ENCODE data around the gene MRGPRX4.
"Not testable (repeated sequence)": the region's sequence is repeated elsewhere in the genome, so short reads cannot be mapped to it uniquely, and the experiment has no call there.

The MRGPRX4 gene

GRCh38 chr11:18172666-18173065 is at the start of gene MRGPRX4:
MRGPRX4 (plus strand) TSS chr11:18172837; CDS start chr11:18173257, 420 bp downstream.
- no peak for DNase-seq

DNA sequence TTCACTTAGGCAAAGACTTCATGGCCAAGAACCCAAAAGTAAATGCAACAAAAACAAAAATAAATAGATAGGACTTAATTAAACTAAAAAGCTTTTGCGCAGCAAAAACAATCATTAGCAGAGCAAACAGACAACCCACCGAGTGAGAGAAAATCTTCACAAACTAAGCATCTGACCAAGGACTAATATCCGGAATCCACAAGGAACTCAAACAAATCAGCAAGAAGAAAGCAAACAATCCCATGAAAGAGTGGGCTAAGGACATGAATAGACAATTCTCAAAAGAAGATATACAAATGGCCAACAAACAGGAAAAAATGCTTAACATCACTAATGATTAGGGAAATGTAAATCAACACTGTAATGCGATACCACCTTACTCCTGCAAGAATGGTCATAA is 41.5 kb upstream of the MRGPRX4 start:
- DNase-seq: not testable (repeated sequence)

DNA sequence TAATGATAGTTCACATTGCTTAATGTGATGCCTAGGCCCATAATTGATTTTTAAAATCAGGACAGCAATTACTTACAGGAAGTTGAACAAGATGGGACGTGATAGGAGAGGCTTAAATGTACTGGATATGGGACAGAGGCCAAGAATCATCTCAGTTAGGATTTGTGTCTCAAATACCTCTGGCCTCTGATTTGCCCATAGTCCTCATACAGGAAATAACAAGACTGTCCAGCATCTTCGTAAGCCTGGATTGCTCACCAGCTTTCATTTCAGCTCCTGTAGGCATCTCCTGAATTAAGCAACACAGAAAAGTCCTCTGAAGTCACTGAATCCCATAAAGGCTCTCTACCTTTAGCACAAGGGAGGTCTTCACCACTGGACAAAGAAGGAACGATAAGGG is 40.3 kb upstream of the MRGPRX4 start, which contains the start of gene MRGPRX3:
MRGPRX3 (plus strand) TSS at position 231 of the 400 bp plus-strand sequence. CDS start 4,632 bp downstream, outside the sequence.
- DNase-seq: no peak

GRCh38 chr11:18135308-18135707 is 37.3 kb upstream of the MRGPRX4 start:
- DNase-seq: no peak

GRCh38 chr11:18137186-18137800 is 35.3 kb upstream of the MRGPRX4 start:
- no peak for DNase-seq

GRCh38 chr11:18140145-18140544 is 32.5 kb upstream of the MRGPRX4 start:
- no peak for DNase-seq

DNA sequence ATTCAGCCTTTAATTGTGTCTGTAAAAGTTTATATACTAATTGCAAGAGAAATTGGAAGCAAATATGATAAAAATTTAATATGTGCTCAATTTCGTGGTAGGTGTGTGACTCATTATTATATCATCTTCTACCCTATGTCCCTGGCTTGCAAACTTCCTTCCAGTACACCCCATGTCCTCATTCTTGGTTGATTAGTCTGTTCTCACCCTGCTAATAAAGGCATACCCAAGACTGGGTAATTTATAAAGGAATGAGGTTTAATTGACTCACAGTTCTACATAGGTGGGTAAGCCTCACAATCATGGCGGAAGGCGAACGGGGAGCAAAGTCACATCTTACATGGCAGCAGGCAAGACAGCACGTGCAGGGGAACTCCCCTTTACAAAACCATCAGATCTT is 28.4 kb upstream of the MRGPRX4 start:
- DNase-seq: no peak

- DNase-seq: no peak
These were observed 27.6 kb upstream of the MRGPRX4 start for GRCh38 chr11:18145025-18145424.

DNA sequence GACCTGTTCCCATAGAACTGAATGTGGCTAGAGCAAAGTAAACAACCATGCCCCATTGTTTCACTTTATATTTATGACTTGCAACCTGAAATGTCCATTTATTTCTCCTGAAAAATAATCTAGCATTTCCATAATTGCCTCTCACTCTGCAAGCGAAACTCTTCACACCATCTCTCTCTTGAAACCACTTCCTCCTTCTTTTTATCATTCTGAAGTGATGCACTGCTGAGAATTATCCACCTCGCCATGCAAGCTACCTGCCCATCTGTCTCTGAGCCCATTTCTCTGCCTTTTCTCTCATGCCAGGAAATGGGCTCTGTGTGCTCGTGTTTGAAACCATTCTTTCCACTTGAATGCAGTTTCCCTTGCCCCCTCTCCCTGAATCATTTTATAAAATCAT is 26.8 kb upstream of the MRGPRX4 start:
- no peak for DNase-seq

- DNase-seq: no peak
These were observed 21.1 kb upstream of the MRGPRX4 start for GRCh38 chr11:18151581-18151980.

GRCh38 chr11:18168372-18168771 is 4.3 kb upstream of the MRGPRX4 start:
- no peak for DNase-seq

DNA sequence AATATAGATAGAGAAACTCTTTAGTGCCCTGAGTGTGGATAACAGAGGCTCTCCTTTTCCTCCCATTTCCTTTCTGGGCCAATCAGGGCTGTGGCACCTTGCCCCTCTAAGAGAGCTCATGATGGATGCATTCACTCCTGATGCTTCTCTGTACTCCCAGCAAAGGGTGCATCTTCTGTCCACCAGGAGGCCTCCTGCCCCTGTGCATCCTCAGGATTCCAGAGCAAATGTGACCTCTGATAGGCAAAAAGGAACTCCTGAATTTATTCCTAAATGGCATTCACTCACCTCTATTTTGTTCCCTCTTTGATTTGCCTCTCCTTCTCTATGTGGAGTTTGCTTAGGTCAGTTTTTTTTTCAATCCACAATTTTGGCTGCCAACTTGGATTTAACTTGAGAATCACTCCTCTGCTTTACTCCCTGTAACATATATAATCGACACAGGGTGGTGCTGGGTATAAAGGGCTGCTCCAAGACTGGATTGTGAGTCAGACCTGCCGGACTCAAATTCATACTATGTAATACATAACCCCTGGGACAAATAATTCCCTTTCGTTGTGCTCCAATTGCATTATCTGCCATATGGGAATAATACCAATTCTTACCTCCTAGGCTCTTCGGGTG is 1.1 kb upstream of the MRGPRX4 start:
- DNase-seq: no peak

GRCh38 chr11:18173225-18173866 is 709 bp downstream of the MRGPRX4 start:
- no peak for DNase-seq

GRCh38 chr11:18188796-18189195 is 16.2 kb downstream of the MRGPRX4 start:
- DNase-seq: no peak

DNA sequence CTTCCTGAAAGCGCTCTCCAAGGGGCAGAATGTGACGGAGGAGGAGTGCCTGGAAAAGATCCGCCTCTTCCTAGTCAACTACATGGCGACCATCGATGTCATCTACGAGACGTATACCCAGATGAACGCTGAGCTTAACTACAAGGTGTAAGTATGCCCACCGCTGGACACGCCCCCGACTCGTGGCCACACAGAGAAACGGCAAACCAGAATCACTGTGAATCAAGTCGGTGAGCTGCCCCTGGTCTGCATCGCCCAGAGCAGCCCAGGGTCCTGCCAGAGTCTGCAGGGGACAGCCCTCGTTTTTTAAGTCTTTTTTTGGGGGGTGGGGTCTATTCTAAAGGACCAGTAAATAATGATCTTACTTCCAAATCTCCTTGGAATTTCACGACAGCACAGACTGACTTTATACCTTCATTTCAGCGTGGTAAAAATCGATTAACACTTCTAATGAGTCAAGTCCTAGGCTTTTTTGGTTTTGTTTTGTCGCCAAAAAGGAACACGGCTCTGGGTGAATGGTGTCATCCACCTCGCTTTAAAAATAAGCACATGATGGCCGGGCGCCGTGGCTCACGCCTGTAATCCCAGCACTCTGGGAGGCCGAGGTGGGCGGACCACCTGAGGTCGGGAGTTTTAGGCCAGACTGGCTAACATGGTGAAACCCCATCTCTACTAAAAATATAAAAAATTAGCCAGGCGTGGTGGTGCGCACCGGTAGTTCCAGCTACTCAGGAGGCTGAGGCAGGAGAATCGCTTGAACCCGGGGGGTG is 17.0 kb downstream of the MRGPRX4 start:
- not testable (repeated sequence) for DNase-seq

DNA sequence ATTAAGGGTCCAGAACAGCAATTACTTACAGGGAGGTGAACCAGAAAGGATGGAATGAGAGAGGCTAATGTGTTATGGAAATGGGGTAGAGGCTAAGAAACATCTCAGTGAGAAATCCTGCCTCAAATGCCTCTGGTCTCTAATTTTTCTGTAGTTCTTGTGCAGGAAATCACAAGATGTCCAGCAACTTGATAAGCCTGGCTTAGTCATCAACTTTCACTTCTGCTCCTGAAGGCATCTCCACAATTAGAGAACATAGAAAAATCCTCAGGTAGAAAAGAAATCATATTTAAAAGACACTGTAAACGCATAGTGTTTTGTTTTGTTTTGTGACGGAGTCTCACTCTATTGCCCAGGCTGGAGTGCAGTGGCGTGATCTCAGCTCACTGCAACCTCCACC is 18.7 kb downstream of the MRGPRX4 start:
- DNase-seq: no peak

DNA sequence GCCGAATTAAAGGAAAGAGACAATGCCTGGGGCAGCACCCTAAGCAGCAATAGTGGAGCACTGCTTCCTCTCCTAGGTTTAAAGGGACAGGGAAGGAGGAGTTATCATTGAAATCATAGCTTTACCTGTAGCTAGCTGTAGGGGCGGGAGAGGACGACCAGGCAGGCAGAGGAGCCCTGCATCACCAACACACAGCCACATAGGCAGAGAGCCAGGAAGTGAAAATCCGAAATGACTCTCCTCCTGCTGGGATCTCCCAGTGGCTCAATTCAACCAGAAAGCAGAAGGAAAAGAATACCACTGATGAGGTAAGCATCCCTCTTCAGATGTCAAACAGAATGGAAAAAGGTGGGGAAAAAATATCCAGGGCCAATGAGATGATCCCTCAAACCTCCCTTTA is 20.4 kb downstream of the MRGPRX4 start:
- DNase-seq: no peak

GRCh38 chr11:18196532-18196931 is 23.9 kb downstream of the MRGPRX4 start:
- no peak for DNase-seq

GRCh38 chr11:18197738-18198137 is 25.1 kb downstream of the MRGPRX4 start:
- not testable (repeated sequence) for DNase-seq

DNA sequence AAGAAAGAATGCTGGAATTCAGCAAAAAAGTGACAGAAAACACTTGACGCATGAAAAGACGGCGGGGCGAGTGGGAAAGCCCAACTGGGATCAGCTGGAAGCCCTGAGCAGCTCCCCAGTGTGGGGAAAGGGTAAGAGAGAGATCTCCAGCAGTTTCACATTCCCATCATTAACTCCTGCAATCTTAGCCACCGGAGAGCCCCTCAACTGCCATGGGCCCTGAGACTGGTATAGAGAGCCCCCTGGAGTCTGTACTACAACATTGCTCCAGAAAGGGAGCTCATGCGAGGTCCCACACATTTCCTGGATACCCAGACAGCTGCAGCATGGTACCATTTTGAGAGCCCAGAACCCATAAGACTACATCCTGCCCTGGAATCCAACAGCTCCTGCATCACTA is 31.1 kb downstream of the MRGPRX4 start:
- DNase-seq: peak; percentile 3

GRCh38 chr11:18204220-18204619 is 31.6 kb downstream of the MRGPRX4 start:
- DNase-seq: no peak

- no peak for DNase-seq
These were observed 32.1 kb downstream of the MRGPRX4 start for GRCh38 chr11:18204771-18205170.

DNA sequence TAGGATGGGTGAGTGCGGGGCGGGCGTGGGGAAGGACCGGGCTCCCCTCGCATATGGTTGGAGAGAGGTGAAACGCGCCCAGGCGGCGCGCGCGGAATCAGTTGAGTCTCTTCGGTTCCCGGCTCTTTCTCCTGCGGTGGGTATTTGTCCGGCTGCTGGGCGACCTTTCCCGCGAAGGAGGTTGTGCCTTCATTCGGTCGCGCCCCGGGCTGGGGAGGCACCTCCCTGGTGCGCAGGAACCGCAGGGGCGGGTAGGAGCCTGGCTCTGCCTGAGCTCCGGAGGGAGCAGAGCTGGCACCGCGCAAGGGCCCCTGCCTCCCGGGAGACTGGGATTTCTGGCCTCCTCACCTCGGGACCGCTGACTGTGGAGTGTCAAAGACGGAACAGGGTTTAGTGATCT is 36.4 kb downstream of the MRGPRX4 start:
- no peak for DNase-seq
